ENCODE measurements around the gene BTN1A1. TPM values are rescaled to one million over a fixed set of nuclear protein-coding genes. Genes with fewer than 3 reads are reported as not detected.

BTN1A1 gene
- total and polyA plus RNA-seq, 2 donors (not counting 1 experiment from before 2014, with no cell fraction given), result 0.42 to 0.74 TPM

DNA sequence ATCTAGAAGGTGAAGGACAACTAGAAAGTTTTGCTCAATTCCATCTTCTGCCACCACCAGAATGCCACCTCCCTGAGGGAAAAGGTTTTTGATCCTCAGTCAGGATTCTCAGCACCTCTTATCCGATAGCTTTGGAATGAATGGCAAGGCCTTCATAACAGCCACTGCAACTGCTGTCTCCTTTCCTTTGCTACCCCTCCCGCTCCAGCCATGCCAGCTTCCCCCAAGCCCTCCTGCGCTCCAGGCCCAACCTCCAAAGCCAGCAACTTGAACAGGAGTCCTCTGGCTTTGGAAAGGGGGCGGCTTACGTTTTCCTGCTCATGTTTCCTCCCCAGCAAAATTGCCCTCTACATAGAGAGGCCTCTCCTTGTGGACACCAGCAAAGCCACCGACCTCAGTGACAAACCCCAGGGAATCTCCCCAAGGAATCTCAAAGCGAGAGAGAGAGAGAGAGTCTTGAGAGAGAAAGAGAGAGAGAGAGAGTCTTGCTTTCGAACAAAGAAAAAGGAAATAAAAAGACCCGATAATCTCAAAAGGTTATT lies 42.8 kb upstream of the BTN1A1 start:
- Mint-ChIP-seq H3K4me1 (peaks cover 70% of the 10 kb centered on the region), H3K4me3 (peak overlapping the region; percentile 100), H3K9me3 (ENCODE audit: insufficient read depth) (no peaks in the 10 kb centered on the region), H3K27ac (peak overlapping the region; percentile 98), H3K27me3 (no peaks in the 10 kb centered on the region)
- H3K4me2 ChIP-seq (replicated peaks; ENCODE audit: low read depth, low read length, poor library complexity, severe bottlenecking), result peak overlapping the region; percentile 82
- no peak for TF ChIP-seq EZH2 (IDR thresholded peaks at IDR 0.05; ENCODE audit: borderline replicate concordance, insufficient read depth, low read depth, low read length, poor library complexity, severe bottlenecking)
- TF ChIP-seq, protein P1, sequence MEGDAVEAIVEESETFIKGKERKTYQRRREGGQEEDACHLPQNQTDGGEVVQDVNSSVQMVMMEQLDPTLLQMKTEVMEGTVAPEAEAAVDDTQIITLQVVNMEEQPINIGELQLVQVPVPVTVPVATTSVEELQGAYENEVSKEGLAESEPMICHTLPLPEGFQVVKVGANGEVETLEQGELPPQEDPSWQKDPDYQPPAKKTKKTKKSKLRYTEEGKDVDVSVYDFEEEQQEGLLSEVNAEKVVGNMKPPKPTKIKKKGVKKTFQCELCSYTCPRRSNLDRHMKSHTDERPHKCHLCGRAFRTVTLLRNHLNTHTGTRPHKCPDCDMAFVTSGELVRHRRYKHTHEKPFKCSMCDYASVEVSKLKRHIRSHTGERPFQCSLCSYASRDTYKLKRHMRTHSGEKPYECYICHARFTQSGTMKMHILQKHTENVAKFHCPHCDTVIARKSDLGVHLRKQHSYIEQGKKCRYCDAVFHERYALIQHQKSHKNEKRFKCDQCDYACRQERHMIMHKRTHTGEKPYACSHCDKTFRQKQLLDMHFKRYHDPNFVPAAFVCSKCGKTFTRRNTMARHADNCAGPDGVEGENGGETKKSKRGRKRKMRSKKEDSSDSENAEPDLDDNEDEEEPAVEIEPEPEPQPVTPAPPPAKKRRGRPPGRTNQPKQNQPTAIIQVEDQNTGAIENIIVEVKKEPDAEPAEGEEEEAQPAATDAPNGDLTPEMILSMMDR (IDR thresholded peaks at IDR 0.05), result no peak
- H3K4me1 ChIP-seq (ENCODE audit: control insufficient read depth in 2 of 2, insufficient read depth in 2 of 2, low read length in 2 of 2), result peaks cover 30 to 46% of the 10 kb centered on the region in 2 donors
- peaks cover 39% of the 10 kb centered on the region for H3K79me2 ChIP-seq (ENCODE audit: control insufficient read depth, insufficient read depth, low read length)
- 49% methylated on average over 6 of the region's 9 CpGs for WGBS (ENCODE audit: insufficient coverage)
- peak overlapping the region; percentile 75 to 96 (median 92) for H3K4me3 ChIP-seq (ENCODE audit: control extremely low read depth in 1 of 5, extremely low read depth in 1 of 5, insufficient read depth in 1 of 5, low read depth in 2 of 5, low read length in 4 of 5)
- H3K36me3 ChIP-seq (replicated peaks in 1 of 2; ENCODE audit: control extremely low read depth in 1 of 2, control insufficient read depth in 1 of 2, extremely low read depth in 1 of 2, insufficient read depth in 2 of 2, low read length in 1 of 2), result peaks cover 0 to 37% of the 10 kb centered on the region in 2 experiments
- ChIA-PET POLR2A (no interaction called here), CTCF (no interaction called here)
- DNase-seq (no peak), ATAC-seq (ENCODE audit: low read depth) (peak; percentile 1)
- H3K9me3 ChIP-seq (ENCODE audit: control extremely low read depth in 1 of 3, control insufficient read depth in 2 of 3, insufficient read depth in 1 of 3, low read length in 2 of 3), result no peaks in the 10 kb centered on the region
- H3K27me3 ChIP-seq (replicated peaks in 1 of 4; ENCODE audit: control extremely low read depth in 1 of 4, control insufficient read depth in 3 of 4, insufficient read depth in 4 of 4, low read length in 3 of 4), result no peaks in the 10 kb centered on the region
- peak overlapping the region; percentile 97 for H3K9ac ChIP-seq (ENCODE audit: low read length)
- peaks cover 5% of the 10 kb centered on the region for H4K20me1 ChIP-seq (ENCODE audit: control insufficient read depth, insufficient read depth, low read length, poor library complexity, severe bottlenecking)
- peak overlapping the region; percentile 77 to 89 for H3K27ac ChIP-seq (ENCODE audit: low read length in 2 of 2)
- intact Hi-C loops (cut with micrococcal nuclease), result loop anchor here (1.0 to 5.0 kb wide), 7 partner anchors 17 to 111 kb away; partner anchors contain the start of genes BTN3A3 and HMGN4
- peak overlapping the region; percentile 99 for H2AFZ ChIP-seq (ENCODE audit: insufficient read depth, low read depth, low read length, poor library complexity, severe bottlenecking)

All from B cell (primary cell).